ENCODE data around the gene CAMK2N1.
"Not testable (repeated sequence)": the region's sequence is repeated elsewhere in the genome, so short reads cannot be mapped to it uniquely, and the experiment has no call there.

Gene CAMK2N1

DNA sequence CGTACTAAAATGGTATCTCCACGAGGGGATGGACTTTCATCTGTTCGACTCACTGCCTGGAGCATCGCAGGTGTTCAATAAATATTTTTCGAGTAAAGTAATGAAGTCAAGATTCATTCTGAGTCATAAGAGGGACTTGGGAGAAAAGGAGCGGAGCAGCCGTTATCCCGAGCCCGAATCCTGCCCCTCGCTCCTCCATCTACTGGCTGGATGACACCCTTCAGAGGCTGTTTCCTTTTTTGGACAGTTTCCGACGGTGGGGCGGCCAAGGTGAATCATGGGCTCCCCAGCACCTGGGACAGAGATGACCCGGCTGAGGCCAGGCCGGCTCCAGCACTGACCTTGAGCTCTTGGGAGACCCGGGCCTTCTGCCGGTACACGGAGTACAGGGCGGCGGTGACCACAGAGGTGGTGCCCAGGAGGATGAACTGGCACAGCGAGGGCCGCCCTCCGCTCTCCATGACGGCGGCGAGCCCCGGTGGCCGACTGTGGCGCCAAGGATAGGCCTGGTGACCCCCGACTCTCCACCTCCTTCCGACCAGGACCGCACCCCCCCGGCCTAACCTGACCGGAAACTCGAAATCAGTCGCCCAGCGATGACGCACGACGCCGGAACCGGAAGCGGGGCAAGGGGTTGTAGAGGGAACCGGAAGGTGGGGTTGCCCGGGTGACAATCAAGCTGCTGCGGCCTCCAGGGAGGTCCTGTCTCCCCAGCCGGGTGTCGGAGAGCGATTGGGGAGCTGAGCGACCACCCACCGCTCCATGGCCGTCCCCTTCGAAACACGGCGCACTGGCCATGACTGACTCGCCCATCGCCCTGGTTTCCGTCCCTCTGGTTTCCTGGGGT is 21.8 kb upstream of the CAMK2N1 start, which contains the start of gene MUL1:
Gene MUL1, minus strand, starts transcription at position 588 of the 847 bp plus-strand sequence. Its CDS starts 127 bp downstream, at position 461.
- ATAC-seq (replicated peaks) (peak; percentile 94), DNase-seq (peak; percentile 92 to 94 (median 93))
- Mint-ChIP-seq H3K27me3 (peaks cover 0 to 4% of the 10 kb centered on the region in 2 donors), H3K36me3 (ENCODE audit: insufficient read depth) (peaks cover 22% of the 10 kb centered on the region), H3K27ac (peak within 1 kb of the TSS; percentile 95 to 97), H3K4me3 (peak within 1 kb of the TSS; percentile 83 to 86), H3K9me3 (no peaks in the 10 kb centered on the region), H3K4me1 (ENCODE audit: low read depth in 2 of 2) (peaks cover 16 to 28% of the 10 kb centered on the region in 2 donors)

- Mint-ChIP-seq H3K4me3 (peak overlapping the region; percentile 83 to 86), H3K9me3 (no peaks in the 10 kb centered on the region), H3K27ac (peak overlapping the region; percentile 95 to 97), H3K4me1 (ENCODE audit: low read depth in 2 of 2) (peaks cover 16 to 28% of the 10 kb centered on the region in 2 donors), H3K36me3 (ENCODE audit: insufficient read depth) (peaks cover 22% of the 10 kb centered on the region), H3K27me3 (no peaks in the 10 kb centered on the region)
- ATAC-seq (replicated peaks) = peak; percentile 41
- no peak for DNase-seq
These were observed 21.2 kb upstream of the CAMK2N1 start for GRCh38 chr1:20507248-20507563.

DNA sequence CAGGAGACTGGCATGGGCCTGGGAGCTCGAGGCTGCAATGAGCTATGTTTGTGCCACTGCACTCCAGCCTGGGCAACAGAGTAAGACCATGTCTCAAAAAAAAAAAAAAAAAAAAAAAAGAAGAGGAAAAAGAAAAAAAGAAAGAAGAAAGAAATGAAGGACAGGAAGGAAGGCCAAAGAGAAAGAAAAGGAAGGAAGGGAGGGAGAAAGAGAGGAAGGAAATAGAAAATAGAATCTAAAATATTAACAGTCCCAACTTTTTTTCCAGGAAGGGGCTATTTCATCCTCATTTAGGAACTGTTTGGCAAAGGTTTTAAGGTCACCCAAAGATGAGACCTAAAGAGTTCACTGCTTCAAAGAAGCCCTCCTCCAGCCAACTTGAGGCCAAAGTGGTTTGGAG is 19.5 kb upstream of the CAMK2N1 start:
- ATAC-seq (replicated peaks) (no peak), DNase-seq (no peak)
- Mint-ChIP-seq H3K27me3 (no peaks in the 10 kb centered on the region), H3K36me3 (ENCODE audit: insufficient read depth) (peaks cover 31% of the 10 kb centered on the region), H3K27ac (peak overlapping the region; percentile 65 to 84), H3K9me3 (no peaks in the 10 kb centered on the region), H3K4me1 (ENCODE audit: low read depth in 2 of 2) (peaks cover 16 to 28% of the 10 kb centered on the region in 2 donors), H3K4me3 (peak overlapping the region; percentile 19 to 31)

DNA sequence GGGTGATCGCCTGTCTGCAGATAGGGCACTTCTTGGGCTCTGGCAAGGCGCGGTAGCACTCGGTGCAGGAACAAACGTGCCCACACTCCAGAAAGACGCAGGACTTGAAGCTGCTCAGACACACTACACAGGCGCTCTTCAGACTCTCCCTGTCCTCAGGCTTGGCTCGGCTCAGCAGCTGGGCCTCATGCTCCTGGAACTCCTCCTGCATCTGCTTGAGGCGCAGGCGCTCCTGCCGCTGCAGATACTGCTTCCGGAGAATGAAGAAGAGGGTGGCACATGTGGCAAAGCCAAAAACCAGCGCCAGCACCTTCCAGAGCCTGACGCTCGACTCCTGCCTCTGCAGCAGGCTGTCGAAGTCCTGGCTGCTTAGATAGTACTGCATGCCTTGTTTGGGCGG is 14.7 kb upstream of the CAMK2N1 start:
- no peak overlapping the region for H3K4me3 Mint-ChIP-seq
- no peaks in the 10 kb centered on the region for H3K9me3 Mint-ChIP-seq
- H3K36me3 Mint-ChIP-seq (ENCODE audit: insufficient read depth) = peaks cover 26% of the 10 kb centered on the region
- DNase-seq (no peak), ATAC-seq (replicated peaks) (no peak)
- H3K27me3 Mint-ChIP-seq = no peaks in the 10 kb centered on the region
- H3K27ac Mint-ChIP-seq = no peak overlapping the region
- H3K4me1 Mint-ChIP-seq (ENCODE audit: low read depth in 2 of 2) = peaks cover 5 to 16% of the 10 kb centered on the region in 2 donors

GRCh38 chr1:20499718-20500117 is 13.7 kb upstream of the CAMK2N1 start:
- no peaks in the 10 kb centered on the region for H3K27me3 Mint-ChIP-seq
- peaks cover 26% of the 10 kb centered on the region for H3K36me3 Mint-ChIP-seq (ENCODE audit: insufficient read depth)
- DNase-seq (no peak), ATAC-seq (replicated peaks) (no peak)
- no peak overlapping the region for H3K4me3 Mint-ChIP-seq
- H3K9me3 Mint-ChIP-seq = no peaks in the 10 kb centered on the region
- peaks cover 5 to 7% of the 10 kb centered on the region in 2 donors for H3K4me1 Mint-ChIP-seq (ENCODE audit: low read depth in 2 of 2)
- peak overlapping the region in 1 of 2 donors; percentile 28 for H3K27ac Mint-ChIP-seq

DNA sequence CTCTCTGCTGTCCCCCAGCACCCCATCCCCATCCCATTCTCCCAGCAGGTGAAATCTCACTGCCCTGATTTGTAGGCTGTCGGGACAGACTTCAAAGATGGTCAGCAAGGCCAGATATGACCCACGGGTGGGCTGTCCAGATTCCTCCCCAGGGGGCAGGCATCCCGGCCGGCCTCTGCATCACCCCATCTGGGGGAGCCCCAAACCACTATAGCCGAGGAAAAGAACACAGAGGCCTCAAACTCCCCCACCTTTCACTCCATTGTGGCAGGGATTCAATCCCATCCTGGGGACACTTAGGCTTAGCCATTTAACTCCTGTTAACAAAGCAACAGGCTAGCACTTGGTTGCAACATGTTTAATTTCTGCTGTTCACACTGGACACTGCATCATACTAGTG is 13.1 kb upstream of the CAMK2N1 start:
- no peaks in the 10 kb centered on the region for H3K27me3 Mint-ChIP-seq
- DNase-seq (no peak), ATAC-seq (replicated peaks) (no peak)
- no peak overlapping the region for H3K4me3 Mint-ChIP-seq
- H3K9me3 Mint-ChIP-seq = no peaks in the 10 kb centered on the region
- H3K4me1 Mint-ChIP-seq (ENCODE audit: low read depth in 2 of 2) = peaks cover 1 to 3% of the 10 kb centered on the region in 2 donors
- H3K36me3 Mint-ChIP-seq (ENCODE audit: insufficient read depth) = peaks cover 26% of the 10 kb centered on the region
- H3K27ac Mint-ChIP-seq = peak overlapping the region in 1 of 2 donors; percentile 28

DNA sequence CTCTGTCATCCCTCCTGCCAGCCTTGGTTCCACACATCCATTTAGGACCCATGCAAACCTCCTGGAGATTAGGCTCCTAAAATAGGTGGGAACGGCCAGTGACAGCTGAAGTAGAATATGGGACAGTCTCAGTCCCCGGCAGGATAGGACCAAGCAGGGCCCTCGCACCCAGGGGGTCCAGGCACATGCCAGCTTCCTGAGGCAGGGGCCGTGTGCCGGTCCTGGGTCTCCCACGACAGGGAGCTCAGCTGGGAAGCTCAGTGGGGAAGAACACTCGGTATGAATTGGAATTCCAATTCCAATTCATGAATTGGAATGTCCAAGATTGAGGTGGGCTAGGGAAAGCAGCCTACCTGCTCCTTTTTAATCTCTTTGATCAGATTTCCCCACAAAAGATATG is 12.1 kb upstream of the CAMK2N1 start:
- Mint-ChIP-seq H3K4me3 (no peak overlapping the region), H3K27ac (no peak overlapping the region), H3K9me3 (no peaks in the 10 kb centered on the region), H3K27me3 (no peaks in the 10 kb centered on the region), H3K36me3 (ENCODE audit: insufficient read depth) (peaks cover 18% of the 10 kb centered on the region), H3K4me1 (ENCODE audit: low read depth in 2 of 2) (no peaks in the 10 kb centered on the region)
- ATAC-seq (replicated peaks) = no peak
- DNase-seq = no peak

DNA sequence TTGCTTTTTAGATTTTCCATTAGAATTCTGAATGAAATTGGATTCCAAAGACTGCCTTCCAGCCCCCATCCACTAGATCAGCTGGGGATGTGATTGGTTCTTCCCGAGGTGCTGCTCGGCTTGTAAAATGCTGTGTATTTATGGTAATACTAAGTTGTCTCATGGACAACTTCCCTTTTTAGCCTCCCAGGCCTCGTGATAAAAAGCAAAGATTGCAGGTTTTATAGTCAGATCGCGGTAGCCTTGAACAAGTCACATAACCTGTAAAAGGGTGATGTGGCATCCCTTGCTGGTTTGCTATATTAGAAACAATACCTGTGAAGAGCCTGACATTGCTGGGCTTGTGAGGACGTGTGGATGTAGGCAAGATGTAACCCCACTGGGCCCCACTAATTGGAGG is 11.5 kb upstream of the CAMK2N1 start:
- H3K27ac Mint-ChIP-seq = no peak overlapping the region
- ATAC-seq (replicated peaks) (no peak), DNase-seq (no peak)
- peaks cover 18% of the 10 kb centered on the region for H3K36me3 Mint-ChIP-seq (ENCODE audit: insufficient read depth)
- H3K9me3 Mint-ChIP-seq = no peaks in the 10 kb centered on the region
- H3K4me1 Mint-ChIP-seq (ENCODE audit: low read depth in 2 of 2) = no peaks in the 10 kb centered on the region
- H3K27me3 Mint-ChIP-seq = no peaks in the 10 kb centered on the region
- no peak overlapping the region for H3K4me3 Mint-ChIP-seq

GRCh38 chr1:20496725-20497383 is 10.8 kb upstream of the CAMK2N1 start:
- peaks cover 18% of the 10 kb centered on the region for H3K36me3 Mint-ChIP-seq (ENCODE audit: insufficient read depth)
- H3K4me1 Mint-ChIP-seq (ENCODE audit: low read depth in 2 of 2); H3K9me3 Mint-ChIP-seq; ATAC-seq (replicated peaks); H3K27ac Mint-ChIP-seq; H3K4me3 Mint-ChIP-seq; H3K27me3 Mint-ChIP-seq; DNase-seq: not testable (repeated sequence)

DNA sequence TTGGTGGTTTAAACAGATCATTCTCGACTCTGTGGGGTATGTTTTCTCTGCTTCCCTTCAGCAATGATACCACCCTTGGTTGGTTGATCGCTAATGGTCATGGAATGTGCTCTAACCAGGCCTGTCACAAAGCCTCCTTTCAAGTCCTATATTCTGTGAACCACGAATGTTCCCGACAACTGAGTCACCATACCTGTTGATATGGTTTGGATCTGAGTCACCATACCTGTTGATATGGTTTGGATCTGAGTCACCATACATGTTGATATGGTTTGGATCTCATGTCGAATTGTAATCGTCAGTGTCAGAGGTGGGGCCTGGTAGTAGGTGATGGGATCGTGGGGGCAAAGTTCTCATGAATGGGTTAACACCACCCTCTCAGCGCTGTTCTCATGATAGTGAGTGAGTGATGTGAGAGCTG is 10.2 kb upstream of the CAMK2N1 start:
- no peak for DNase-seq
- H3K27me3 Mint-ChIP-seq = no peaks in the 10 kb centered on the region
- H3K27ac Mint-ChIP-seq = no peak overlapping the region
- no peaks in the 10 kb centered on the region for H3K4me1 Mint-ChIP-seq (ENCODE audit: low read depth in 2 of 2)
- H3K36me3 Mint-ChIP-seq (ENCODE audit: insufficient read depth) = peaks cover 17% of the 10 kb centered on the region
- ATAC-seq (replicated peaks) = no peak
- H3K9me3 Mint-ChIP-seq = no peaks in the 10 kb centered on the region
- no peak overlapping the region for H3K4me3 Mint-ChIP-seq

- Mint-ChIP-seq H3K4me3 (no peak overlapping the region), H3K36me3 (ENCODE audit: insufficient read depth) (peaks cover 11% of the 10 kb centered on the region), H3K27ac (no peak overlapping the region), H3K27me3 (no peaks in the 10 kb centered on the region), H3K9me3 (no peaks in the 10 kb centered on the region), H3K4me1 (ENCODE audit: low read depth in 2 of 2) (no peaks in the 10 kb centered on the region)
- ATAC-seq (replicated peaks) (no peak), DNase-seq (no peak)
These were observed 9.7 kb upstream of the CAMK2N1 start for GRCh38 chr1:20495661-20496060.

DNA sequence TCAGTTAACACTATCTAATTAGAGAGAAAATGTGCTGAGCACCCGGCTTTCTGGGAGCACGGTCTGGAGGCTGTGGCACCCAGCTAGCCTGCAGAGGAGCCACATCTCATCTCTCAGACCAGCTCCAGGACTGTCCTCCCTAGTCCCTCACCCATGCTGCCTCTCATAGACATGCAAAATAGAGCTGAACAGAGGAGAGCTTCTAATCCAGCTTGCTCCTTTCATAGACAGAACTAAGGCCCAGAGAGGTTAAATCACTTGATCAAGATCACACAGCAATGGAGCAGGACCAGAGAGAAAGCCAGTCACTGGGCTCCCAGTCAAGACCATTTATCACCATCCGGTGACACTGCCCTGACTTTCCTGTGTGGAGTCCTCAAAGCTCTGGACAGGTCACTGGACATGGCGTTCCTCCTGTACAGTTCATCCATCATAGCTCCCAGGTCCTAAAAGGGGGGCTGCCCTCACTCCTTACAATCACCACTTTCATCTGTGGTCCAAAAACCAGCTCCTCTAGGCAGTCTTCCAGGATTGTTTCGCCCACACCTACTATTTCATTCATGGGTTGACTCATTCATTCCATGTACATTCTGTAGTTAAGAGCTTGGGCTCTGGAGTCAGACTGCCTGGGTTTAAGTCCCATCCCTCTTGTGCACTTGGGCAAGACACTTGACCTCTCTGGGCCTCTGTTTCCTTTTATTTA is 8.8 kb upstream of the CAMK2N1 start:
- no peak for DNase-seq
- no peak overlapping the region for H3K4me3 Mint-ChIP-seq
- ATAC-seq (replicated peaks) = no peak
- no peaks in the 10 kb centered on the region for H3K27me3 Mint-ChIP-seq
- H3K9me3 Mint-ChIP-seq = no peaks in the 10 kb centered on the region
- H3K36me3 Mint-ChIP-seq (ENCODE audit: insufficient read depth) = peaks cover 4% of the 10 kb centered on the region
- H3K4me1 Mint-ChIP-seq (ENCODE audit: low read depth in 2 of 2) = no peaks in the 10 kb centered on the region
- no peak overlapping the region for H3K27ac Mint-ChIP-seq

DNA sequence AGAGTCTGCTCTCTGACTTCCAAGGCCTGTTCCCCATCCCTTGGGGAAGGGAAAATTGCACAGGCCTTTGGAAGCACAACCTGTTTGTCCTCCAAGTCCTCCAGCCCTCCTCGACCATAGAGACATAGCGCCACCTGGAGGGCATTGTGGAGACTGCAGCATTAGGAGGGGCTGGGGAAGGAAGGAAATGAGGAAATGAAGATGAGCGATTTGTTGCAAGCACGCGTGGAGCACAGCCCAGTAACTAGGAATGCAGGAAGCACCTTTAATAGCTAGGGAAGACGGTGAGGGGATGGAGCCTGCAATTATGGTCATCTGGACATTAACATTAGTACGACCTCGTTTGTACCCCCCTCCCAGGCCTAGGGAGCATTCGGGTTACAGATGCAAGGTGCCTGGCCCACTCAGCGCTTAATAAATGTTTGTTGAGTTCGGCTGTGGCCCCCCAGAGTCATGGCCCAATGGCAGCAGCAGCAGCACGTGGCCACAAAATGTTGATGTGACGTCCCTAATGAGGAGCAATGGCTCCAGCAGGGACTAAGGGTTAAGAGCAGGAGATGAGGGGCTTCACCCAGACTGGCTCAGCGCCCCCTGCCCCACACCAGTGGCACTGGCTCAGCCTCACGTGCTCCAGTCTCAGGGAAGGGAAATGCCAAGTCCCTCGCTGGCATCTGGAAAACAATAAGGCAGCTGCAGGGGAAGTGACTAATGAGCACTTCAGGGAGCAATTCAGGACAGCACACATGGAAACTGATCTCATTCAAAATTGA is 8.0 kb upstream of the CAMK2N1 start:
- Mint-ChIP-seq H3K27me3 (peaks cover 0 to 2% of the 10 kb centered on the region in 2 donors), H3K4me1 (ENCODE audit: low read depth in 2 of 2) (no peaks in the 10 kb centered on the region), H3K27ac (no peak overlapping the region), H3K9me3 (no peaks in the 10 kb centered on the region), H3K4me3 (no peak overlapping the region), H3K36me3 (ENCODE audit: insufficient read depth) (no peaks in the 10 kb centered on the region)
- ATAC-seq (replicated peaks) (peak; percentile 92), DNase-seq (peak; percentile 84 to 87 (median 87))
